HK-2 (cell line): ENCODE results near the gene FCHSD2.
"Not testable (repeated sequence)": the region's sequence is repeated elsewhere in the genome, so short reads cannot be mapped to it uniquely, and the experiment has no call there.

Experiments
- DNase-seq: peaks from one replicate; pipeline ENCODE4 v3.0.0-alpha.2; 2018; ENCODE audit not compliant: unreplicated experiment

FCHSD2 gene

DNA sequence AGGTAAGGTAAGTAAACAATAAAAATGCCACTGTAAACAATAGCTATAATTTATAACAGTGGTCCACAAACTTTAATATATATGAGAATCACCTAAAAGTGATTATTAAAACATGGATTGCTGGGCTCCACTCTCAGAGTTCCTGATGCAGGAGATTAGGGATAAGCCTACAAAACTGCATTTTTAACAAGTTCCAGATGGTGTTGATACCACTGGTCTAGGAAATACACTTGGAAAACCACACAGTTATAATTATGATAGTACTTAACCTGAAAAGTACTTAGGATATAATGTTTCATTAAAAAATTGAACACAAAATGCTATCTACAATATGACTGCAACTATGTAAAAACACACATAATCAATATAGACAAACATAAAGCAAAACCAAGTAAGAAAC lies 20.4 kb downstream of the FCHSD2 start:
- DNase-seq, result no peak

DNA sequence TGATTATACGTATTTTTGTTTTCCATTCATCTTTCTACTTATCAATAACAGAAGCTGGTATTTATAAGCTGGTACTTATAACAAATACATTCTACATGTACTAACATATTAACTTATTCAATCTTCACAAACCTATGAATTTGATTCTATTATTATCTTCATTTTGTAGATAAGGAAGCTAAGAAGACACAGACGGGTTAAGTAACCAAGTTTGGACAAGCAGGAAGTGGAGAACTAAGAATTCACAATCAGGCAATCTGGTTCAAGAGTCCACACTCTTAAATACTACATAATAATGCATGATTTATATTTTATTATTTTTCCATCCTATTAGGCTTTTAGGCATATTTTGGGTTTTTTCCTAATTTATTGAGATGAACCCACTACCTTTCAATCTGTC lies 25.0 kb downstream of the FCHSD2 start:
- DNase-seq, result no peak

GRCh38 chr11:73116636-73117035 lies 25.5 kb downstream of the FCHSD2 start:
- no peak for DNase-seq

DNA sequence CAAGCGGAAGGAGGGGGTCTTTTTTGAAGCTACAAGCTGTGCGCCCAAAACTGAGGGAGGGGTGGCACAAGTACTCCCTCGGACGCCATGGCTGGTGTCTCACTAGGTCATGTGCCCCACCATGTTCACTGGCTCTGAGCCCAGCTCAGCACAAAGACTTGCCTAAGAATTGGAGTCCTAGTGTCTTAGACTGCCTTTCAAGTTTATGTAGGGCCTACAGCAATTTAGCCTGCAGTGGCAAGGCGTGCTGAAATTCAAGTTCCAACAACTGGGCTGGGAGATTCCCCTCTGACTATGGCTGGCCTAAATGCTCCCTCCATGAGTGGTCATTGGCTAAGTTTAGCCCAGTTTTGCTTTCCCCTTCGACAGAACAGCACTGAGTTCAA lies 27.3 kb downstream of the FCHSD2 start:
- no peak for DNase-seq

- no peak for DNase-seq
Measured at GRCh38 chr11:73114110-73114834, 27.8 kb downstream of the FCHSD2 start.

- no peak for DNase-seq
Measured at GRCh38 chr11:73113426-73113825, 28.7 kb downstream of the FCHSD2 start.

DNA sequence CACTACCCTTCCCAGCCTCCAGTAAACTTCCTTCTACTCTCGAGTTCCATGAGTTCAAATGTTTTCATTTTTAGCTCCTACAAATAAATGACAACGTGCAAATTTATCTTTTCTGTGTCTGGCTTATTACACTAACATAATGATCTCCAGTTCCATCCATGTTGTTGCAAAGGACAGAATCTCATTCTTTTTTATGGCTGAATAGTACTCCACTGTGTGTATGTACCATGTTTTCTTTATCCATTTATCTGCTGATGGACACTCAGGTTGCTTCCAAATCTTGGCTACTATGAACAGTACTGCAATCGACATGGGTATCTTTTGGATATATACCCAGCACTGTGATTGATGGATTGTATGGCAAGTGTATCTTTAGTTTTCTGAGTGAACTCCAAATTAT lies 34.5 kb downstream of the FCHSD2 start:
- no peak for DNase-seq

DNA sequence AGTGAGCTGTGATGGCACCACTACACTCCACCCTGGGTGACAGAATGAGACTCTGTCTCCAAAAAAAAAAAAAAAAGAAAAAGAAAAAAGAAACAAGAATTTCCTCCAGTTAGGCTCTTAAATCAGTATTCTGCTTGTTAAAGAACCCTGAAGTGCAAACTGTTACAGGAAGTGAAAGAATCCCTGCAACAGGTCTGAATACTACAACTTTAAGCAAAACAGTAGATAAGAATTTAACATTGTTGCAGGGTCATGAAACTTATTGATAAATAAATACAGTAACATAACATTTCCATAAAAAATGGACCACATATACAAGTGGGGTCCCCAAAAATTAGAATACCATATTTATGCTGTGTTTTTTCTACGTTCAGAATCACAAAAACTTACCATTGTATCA lies 35.8 kb downstream of the FCHSD2 start:
- DNase-seq, result no peak

DNA sequence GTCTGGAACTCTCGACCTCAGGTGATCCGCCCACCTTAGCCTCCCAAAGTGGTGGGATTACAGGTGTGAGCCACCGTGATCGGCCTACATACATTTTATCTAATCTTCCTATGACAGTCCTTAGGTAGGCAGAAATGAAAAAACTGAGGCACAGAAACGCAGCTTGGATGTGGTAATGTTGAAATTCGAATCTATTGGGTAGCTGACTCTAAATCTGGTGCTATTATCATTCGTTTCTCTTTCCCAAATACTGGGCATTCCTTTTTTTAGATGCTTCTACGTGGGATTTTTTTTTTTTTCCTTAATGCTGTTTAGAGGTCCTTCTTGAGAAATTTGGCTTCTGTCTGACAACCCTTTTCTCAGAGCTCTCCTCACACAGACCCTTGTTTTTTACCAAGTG lies 41.5 kb downstream of the FCHSD2 start:
- DNase-seq, result no peak

GRCh38 chr11:73099512-73100266 lies 42.4 kb downstream of the FCHSD2 start:
- DNase-seq, result no peak

- no peak for DNase-seq
Measured at GRCh38 chr11:73095613-73096012, 46.5 kb downstream of the FCHSD2 start.

- no peak for DNase-seq
Measured at GRCh38 chr11:73091521-73092305, 50.4 kb downstream of the FCHSD2 start.

DNA sequence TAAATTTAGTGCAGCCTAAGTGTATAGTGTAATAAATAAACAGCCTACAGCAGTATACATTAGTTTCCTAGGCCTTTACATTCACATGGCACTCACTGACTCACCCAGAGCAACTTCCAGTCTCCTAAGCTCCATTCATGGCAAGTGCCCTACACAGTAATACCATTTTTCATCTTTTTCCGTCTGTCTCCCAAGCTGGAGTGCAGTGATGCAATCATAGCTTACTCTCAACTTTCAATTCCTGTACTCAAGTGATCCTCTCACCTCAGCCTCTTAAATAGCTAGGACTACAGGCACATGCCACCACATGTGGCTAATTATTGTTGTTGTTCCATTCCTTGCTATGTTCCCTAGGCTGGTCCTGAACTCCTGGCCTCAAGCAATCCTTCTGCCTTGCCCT lies 54.4 kb downstream of the FCHSD2 start:
- DNase-seq, result no peak

- no peak for DNase-seq
Measured at GRCh38 chr11:73085189-73085875, 56.8 kb downstream of the FCHSD2 start.

DNA sequence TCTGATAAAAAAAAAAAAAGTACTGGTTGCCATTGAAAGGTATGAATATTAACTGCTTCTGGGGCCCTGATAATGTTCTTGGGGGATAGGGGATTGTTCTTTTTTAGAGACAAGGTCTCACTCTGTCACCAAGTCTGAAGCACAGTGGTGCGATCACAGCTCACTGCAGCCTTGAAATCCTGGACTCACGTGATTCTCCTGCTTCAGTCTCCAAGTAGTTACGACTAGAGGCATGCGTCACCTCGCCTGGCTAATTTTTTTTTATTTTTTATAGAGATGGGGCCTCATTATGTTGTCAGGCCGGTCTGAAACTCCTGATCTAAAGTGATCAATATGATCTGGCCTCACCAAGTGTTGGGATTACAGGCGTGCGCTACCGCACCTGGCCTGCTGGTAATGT lies 63.5 kb downstream of the FCHSD2 start:
- DNase-seq, result no peak

DNA sequence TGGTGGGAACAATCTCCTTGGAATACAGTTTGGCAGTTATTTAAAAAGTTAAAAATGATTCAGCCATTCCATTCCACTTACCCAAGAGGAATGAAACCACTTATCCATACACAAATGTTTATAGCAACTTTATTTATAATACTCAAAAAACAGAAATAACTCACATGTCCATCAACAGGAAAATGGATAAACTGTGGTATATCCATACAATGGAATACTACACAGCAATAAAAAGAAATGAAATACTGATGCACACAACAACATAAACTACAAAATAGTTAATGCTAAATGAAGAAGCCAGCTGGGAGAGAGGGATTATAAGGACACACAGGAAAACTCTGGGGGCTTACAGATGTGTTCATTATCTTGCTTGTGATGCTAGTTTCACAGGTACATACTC lies 64.7 kb downstream of the FCHSD2 start:
- DNase-seq, result no peak

DNA sequence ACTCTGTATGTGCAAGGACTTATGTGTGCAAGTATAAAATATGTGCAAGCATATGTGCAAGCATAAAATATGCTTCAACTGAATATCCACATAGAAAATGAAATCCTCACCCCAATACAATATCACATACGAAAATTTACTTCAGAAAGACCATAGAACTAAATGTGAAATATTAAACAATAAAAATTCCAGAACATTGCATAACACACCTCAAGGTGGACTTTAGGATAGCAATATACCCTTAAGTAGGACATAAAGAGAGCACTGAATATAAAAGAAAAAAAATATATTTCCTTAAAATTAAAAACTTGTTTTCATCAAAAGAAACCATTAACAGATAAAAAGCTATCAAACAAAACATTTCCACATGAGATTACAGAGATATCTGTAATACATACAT lies 67.8 kb downstream of the FCHSD2 start:
- no peak for DNase-seq

DNA sequence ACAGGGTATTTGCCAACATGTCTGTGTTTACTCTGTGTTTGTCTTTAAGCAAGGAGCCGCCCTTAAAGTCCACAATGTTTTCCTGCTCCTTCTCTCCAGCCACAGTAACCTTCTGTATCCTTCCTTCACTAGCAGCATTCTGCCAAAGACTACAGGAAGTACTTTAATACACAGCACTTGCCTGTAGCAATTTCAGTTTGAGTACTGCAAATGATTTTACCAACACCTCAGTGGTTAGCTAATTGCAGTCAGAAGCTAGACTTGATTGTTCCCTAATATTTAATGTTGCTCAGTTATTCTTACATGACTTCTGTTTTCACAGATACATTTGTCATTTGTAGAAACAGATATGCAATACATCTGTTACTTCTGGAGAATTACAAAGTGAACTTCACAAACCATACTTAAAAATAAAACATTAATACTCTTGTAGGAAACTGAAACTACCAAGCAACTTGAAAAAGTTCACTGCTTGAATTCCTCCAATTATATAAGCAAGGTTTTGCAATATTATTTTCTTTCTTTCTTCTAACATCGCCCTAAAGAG lies 69.1 kb downstream of the FCHSD2 start:
- no peak for DNase-seq

DNA sequence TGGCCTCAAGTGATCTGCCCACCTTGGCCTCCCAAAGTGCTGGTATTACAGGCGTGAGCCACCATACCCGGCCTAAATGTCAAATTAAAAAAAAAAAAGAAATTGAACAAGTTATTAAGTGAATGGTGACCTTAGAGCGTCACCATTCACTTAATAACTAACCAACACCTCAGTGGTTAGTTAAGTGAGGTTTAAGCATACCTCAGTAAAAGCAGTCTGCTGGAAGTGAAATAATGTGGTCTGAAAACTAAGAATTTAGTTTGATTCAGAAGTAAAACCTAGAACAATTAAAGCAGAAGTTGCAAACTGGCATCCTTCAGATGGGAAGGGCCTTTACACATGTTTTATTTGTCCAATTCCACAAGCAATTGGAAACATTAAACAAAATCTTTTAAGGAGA lies 71.5 kb downstream of the FCHSD2 start:
- no peak for DNase-seq

DNA sequence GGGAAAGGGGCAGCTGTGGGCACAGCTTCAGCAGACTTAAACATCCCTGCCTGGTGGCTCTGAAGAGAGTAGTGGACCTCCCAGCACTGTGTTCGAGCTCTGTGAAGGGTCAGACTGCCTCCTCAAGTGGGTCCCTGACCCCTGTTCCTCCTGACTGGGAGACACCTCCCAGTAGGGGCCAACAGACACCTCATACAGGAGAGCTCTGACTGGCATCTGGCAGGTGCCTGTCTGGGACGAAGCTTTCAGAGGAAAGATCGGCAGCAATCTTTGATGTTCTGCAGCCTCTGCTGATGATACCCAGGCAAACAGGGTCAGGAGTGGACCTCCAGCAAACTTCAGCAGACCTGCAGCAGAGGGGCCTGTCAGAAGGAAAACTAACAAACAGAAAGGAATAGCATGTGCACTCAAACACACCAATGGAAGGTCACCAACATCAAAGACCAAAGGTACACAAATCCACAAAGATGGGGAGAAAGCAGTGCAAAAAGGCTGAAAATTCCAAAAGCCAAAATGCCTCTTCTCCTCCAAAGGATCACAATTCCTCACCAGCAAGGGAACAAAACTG lies 80.2 kb downstream of the FCHSD2 start:
- not testable (repeated sequence) for DNase-seq

GRCh38 chr11:73061434-73061833 lies 80.7 kb downstream of the FCHSD2 start:
- DNase-seq, result not testable (repeated sequence)

DNA sequence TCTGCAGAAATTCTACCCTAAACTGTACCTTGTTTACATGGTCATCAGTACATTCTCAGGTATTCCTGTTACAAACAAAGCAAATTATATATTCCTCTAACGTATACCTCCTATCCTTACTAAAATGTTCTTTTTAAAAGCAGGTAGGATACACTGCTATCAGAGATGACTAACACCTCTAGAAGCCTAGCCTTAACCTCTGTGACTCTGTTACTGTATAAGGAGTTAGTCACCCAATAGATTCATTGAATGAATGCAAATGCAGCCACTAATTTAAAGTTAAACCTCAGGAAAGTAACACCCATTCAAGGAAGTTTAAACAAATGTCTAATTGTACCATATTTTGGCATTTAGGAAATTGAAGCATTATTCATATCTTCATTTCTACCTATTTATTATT lies 82.2 kb downstream of the FCHSD2 start:
- DNase-seq, result no peak
